HG03442 (cell line): ENCODE measurements around the gene TBX21.
"Not testable (repeated sequence)": the region's sequence is repeated elsewhere in the genome, so short reads cannot be mapped to it uniquely, and the experiment has no call there.

ENCODE experiments used
- ATAC-seq: cut with Tn5 transposase; IDR thresholded peaks from one replicate; pipeline ENCODE4 v1.9.1; 2021; ENCODE audit warnings: mild to moderate bottlenecking, moderate library complexity; ENCODE audit not compliant: unreplicated experiment

Gene TBX21

GRCh38 chr17:47729476-47729875 lies 3.6 kb upstream of the TBX21 start:
- ATAC-seq: no peak

GRCh38 chr17:47730681-47731080 lies 2.4 kb upstream of the TBX21 start:
- no peak for ATAC-seq

- ATAC-seq: no peak
Measured at GRCh38 chr17:47731396-47731795, 1.6 kb upstream of the TBX21 start.

GRCh38 chr17:47732399-47733046 lies 513 bp upstream of the TBX21 start:
- no peak for ATAC-seq

- ATAC-seq: no peak
Measured at GRCh38 chr17:47733674-47734410, 806 bp downstream of the TBX21 start.

GRCh38 chr17:47735139-47735464 lies 2.1 kb downstream of the TBX21 start:
- ATAC-seq: no peak

- ATAC-seq: peak; percentile 36
Measured at GRCh38 chr17:47735536-47736011, 2.5 kb downstream of the TBX21 start.

GRCh38 chr17:47736501-47737495 lies 3.8 kb downstream of the TBX21 start:
- no peak for ATAC-seq

- no peak for ATAC-seq
Measured at GRCh38 chr17:47738178-47738577, 5.1 kb downstream of the TBX21 start.

- no peak for ATAC-seq
Measured at GRCh38 chr17:47739150-47739549, 6.1 kb downstream of the TBX21 start.

GRCh38 chr17:47739945-47740344 lies 6.9 kb downstream of the TBX21 start:
- not testable (repeated sequence) for ATAC-seq

GRCh38 chr17:47741109-47741792 lies 8.2 kb downstream of the TBX21 start:
- no peak for ATAC-seq

GRCh38 chr17:47741793-47742145 lies 8.7 kb downstream of the TBX21 start:
- no peak for ATAC-seq

- ATAC-seq: no peak
Measured at GRCh38 chr17:47742319-47743181, 9.5 kb downstream of the TBX21 start.

GRCh38 chr17:47744168-47745036 lies 11.4 kb downstream of the TBX21 start:
- ATAC-seq: no peak

GRCh38 chr17:47745037-47745380 lies 12.0 kb downstream of the TBX21 start:
- ATAC-seq: no peak

- no peak for ATAC-seq
Measured at GRCh38 chr17:47751471-47751870, 18.4 kb downstream of the TBX21 start.

- ATAC-seq: no peak
Measured at GRCh38 chr17:47757386-47757785, 24.4 kb downstream of the TBX21 start.
